ENCODE data around the gene PSME3.
"Not testable (repeated sequence)": the region's sequence is repeated elsewhere in the genome, so short reads cannot be mapped to it uniquely, and the experiment has no call there.

The PSME3 gene

DNA sequence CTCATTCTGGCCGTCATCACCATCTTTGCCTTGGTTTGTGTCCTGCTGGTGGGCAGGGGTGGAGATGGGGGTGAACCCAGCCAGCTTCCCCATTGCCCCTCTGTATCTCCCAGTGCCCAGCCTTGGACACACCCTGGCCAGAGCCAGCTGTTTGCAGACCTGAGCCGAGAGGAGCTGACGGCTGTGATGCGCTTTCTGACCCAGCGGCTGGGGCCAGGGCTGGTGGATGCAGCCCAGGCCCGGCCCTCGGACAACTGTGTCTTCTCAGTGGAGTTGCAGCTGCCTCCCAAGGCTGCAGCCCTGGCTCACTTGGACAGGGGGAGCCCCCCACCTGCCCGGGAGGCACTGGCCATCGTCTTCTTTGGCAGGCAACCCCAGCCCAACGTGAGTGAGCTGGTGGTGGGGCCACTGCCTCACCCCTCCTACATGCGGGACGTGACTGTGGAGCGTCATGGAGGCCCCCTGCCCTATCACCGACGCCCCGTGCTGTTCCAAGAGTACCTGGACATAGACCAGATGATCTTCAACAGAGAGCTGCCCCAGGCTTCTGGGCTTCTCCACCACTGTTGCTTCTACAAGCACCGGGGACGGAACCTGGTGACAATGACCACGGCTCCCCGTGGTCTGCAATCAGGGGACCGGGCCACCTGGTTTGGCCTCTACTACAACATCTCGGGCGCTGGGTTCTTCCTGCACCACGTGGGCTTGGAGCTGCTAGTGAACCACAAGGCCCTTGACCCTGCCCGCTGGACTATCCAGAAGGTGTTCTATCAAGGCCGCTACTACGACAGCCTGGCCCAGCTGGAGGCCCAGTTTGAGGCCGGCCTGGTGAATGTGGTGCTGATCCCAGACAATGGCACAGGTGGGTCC, 18.4 kb downstream of the PSME3 start:
- not testable (repeated sequence) for DNase-seq (ENCODE audit: low spot score)

DNA sequence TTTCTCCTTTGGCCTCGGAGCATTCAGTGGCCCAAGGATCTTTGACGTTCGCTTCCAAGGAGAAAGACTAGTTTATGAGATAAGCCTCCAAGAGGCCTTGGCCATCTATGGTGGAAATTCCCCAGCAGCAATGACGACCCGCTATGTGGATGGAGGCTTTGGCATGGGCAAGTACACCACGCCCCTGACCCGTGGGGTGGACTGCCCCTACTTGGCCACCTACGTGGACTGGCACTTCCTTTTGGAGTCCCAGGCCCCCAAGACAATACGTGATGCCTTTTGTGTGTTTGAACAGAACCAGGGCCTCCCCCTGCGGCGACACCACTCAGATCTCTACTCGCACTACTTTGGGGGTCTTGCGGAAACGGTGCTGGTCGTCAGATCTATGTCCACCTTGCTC, 19.2 kb downstream of the PSME3 start:
- no peak for DNase-seq (ENCODE audit: low spot score)

DNA sequence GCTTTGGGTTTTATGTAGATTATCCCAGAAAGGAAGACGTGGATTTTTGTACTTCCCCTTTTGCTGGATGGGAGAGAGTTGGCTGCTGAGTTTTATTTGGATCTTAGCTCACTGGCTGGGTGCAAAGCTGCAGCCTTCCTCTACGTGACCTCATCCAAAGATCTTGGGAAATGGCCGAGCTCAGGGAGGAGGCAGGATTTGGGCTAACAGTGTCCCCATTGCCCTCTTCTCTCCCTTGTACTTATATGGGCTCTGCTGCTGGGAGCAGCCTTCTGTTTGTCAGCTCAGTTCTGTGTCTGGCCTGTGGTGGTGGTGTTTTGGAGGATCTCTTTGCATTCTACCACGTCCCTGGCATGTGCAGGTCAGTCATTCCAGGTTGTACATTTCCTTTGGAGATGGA, 19.8 kb downstream of the PSME3 start:
- DNase-seq (ENCODE audit: low spot score): no peak

DNA sequence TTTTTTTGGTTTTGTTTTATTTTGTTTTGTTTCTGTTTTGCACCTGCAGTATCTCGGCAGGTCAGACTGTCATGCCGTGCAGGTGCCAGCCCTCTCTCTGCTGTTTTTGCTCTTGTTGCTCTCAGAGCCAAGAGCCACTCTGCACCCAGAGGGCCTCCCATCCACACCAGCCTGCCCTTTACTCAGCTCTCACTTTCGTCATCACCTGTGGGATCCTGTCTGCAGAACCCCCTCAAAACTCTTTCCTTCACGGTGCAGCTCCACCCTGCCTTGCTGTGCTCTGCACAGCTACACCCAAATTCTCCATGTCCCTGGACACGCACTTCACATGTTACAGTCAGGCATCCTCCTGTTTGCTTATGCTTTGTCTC, 20.4 kb downstream of the PSME3 start:
- DNase-seq (ENCODE audit: low spot score): no peak

DNA sequence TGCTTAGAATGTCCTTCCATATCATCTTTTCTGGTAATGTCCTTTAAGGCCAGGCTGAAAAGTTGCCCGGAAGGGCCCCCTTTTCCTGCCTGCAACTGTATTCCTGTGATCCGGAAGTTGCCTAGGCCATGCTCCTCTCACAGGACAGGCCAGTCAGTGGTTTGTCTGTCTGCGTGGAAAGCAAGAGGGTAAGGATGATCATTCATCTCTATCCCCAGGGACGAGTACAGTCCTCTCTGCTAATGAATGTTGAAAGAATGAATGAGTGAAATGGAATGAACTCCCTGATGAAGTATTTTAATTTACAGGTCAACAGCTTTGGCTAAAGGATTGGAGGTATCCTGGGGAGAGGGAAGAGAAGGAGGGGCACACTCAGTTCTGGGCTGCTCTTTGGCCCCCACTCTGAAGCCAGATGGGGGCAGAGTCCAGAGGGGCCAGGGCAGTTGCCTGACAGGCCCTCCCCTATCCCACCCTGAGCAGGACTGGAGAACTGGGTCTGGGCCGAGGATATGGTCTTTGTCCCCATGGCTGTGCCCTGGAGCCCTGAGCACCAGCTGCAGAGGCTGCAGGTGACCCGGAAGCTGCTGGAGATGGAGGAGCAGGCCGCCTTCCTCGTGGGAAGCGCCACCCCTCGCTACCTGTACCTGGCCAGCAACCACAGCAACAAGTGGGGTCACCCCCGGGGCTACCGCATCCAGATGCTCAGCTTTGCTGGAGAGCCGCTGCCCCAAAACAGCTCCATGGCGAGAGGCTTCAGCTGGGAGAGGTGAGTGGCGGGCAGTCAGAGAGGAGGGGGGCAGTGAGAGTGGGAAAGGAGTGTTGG, 21.0 kb downstream of the PSME3 start:
- no peak for DNase-seq (ENCODE audit: low spot score)

DNA sequence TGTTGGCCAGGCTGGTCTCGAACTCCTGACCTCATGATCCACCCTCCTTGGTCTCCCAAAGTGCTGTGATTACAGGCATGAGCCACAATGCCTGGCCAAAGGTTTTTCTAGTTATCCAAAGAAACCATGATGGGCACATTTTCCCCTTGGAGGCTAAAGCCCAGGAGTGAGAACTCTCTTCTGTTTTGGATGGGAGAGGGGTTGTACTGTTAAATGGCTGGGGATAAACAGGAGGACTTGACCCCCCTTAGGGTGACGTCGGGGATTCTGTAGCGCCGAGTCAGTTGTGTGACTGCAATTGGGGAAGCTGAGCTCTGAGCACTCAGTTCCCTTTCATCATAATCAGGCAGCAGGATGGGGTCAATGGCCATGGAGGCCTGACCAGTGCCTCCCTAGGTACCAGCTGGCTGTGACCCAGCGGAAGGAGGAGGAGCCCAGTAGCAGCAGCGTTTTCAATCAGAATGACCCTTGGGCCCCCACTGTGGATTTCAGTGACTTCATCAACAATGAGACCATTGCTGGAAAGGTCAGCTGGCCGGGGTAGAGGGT, 21.9 kb downstream of the PSME3 start:
- DNase-seq (ENCODE audit: low spot score): no peak

DNA sequence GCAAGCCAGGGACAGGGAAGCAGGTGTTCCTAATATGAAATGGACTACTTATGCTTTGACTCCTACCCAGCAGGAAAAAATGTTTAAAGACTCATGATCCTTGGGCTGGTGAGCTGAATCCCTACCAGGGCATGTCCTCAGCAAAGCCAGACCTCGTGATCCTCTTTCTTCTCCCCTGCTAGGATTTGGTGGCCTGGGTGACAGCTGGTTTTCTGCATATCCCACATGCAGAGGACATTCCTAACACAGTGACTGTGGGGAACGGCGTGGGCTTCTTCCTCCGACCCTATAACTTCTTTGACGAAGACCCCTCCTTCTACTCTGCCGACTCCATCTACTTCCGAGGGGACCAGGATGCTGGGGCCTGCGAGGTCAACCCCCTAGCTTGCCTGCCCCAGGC, 22.9 kb downstream of the PSME3 start:
- DNase-seq (ENCODE audit: low spot score): not testable (repeated sequence)

- DNase-seq (ENCODE audit: low spot score): not testable (repeated sequence)
Observed at GRCh38 chr17:42856516-42856915, 23.3 kb downstream of the PSME3 start.

- no peak for DNase-seq (ENCODE audit: low spot score)
Observed at GRCh38 chr17:42857389-42857788, 24.2 kb downstream of the PSME3 start.

GRCh38 chr17:42865638-42866094, 32.5 kb downstream of the PSME3 start:
- DNase-seq (ENCODE audit: low spot score): no peak

GRCh38 chr17:42866216-42866615, 33.0 kb downstream of the PSME3 start:
- no peak for DNase-seq (ENCODE audit: low spot score)

DNA sequence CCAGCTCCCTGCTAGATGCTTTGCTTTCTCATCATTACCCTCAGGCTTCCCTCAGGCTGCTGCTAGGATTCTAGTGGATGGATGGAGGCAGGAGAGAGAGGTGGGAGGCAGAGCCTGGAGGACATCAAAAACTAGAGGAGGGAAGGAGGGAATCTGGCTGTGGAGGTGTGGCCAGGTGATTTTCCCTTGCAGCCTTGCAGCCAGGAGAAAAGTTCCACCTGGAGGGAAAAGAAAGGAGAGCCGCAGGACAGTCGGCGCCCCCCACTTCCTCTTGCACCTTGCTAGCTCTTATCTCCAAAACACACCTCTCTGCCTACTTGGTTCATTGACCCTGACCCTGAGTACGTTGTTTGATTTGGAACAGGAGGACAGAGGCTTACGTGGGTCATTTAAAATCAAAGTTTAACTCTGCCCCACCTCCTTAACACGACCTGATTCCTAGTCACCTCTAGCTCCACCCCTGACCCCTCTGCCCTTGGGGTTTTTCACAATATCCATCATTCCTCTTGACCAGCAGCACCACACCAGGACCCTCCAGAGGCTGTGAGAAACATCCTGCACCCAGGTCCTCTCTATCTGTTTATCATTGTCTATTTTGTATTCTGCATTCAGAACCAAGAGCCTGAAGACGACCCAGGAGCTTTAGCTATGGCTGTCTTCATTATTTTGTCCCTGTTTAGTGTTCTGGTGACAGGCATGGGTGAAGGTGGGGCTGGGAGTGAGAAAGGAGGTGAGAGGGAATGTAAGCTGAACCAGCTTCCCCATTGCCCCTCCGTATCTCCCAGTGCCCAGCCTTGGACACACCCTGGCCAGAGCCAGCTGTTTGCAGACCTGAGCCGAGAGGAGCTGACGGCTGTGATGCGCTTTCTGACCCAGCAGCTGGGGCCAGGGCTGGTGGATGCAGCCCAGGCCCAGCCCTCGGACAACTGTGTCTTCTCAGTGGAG, 33.7 kb downstream of the PSME3 start:
- DNase-seq (ENCODE audit: low spot score): no peak

GRCh38 chr17:42867694-42868261, 34.6 kb downstream of the PSME3 start:
- not testable (repeated sequence) for DNase-seq (ENCODE audit: low spot score)

GRCh38 chr17:42868338-42868737, 35.1 kb downstream of the PSME3 start:
- DNase-seq (ENCODE audit: low spot score): no peak

DNA sequence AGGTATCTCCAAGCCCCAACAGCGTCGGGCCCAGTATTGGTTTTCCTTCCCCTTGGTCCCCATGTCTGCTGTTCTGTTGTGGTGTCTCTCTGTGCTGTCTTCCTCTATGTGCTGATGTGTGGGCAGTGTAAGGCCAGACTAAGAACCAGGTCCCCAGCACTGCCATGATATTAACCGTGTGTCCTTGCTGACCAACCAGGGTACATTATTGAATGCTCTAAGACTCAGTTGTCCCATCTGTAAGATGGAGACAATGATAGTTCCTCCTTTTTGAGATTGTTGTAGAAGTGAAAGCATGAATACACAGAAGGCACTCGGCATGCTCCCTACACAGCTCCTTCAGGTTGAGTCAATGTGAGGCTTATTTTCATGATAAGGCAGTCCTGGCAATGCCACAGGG, 38.5 kb downstream of the PSME3 start:
- no peak for DNase-seq (ENCODE audit: low spot score)

- DNase-seq (ENCODE audit: low spot score): no peak
Observed at GRCh38 chr17:42872251-42872965, 39.2 kb downstream of the PSME3 start.

DNA sequence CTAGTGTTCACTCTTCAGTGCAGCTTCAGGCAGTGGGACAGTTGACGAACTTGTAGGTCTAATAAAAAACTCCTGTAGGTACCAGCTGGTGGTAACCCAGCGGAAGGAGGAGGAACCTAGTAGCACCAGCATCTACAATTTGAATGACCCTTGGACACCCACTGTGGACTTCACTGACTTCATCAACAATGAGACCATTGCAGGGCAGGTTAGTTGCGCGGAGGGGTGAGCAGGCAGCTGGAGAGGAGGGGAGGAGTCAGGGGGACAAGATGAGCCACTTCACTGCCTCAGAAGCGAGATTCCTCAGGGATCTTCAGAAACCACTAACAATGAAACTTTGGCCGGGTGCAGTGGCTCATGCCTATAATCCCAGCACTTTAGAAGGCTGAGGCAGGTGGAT, 40.1 kb downstream of the PSME3 start:
- no peak for DNase-seq (ENCODE audit: low spot score)

DNA sequence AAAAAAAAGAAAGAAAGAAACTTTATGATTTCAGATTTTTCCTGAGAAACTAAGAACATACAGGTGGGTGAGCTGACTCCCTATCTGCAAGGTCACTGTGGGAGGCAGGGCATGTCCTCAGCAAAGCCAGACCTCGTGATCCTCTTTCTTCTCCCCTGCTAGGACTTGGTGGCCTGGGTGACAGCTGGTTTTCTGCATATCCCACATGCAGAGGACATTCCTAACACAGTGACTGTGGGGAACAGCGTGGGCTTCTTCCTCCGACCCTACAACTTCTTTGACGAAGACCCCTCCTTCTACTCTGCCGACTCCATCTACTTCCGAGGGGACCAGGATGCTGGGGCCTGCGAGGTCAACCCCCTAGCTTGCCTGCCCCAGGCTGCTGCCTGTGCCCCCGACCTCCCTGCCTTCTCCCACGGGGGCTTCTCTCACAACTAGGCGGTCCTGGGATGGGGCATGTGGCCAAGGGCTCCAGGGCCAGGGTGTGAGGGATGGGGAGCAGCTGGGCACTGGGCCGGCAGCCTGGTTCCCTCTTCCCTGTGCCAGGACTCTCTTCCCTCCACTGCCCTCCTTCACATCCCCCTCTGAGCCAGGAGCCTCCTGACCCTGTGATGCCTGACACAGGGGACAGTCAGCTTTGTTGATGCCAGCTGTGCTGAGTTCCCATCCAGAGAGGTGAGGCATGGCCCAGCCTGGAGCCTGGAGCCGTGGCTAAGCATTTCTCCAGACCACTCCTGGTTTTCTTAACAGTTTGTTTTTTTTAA, 40.9 kb downstream of the PSME3 start:
- DNase-seq (ENCODE audit: low spot score): not testable (repeated sequence)

- DNase-seq (ENCODE audit: low spot score): no peak
Observed at GRCh38 chr17:42877037-42877436, 43.8 kb downstream of the PSME3 start.

Measured in AG08396 (cell line).